ENCODE data around the gene NEB.
"Not testable (repeated sequence)": the region's sequence is repeated elsewhere in the genome, so short reads cannot be mapped to it uniquely, and the experiment has no call there.

Gene NEB

DNA sequence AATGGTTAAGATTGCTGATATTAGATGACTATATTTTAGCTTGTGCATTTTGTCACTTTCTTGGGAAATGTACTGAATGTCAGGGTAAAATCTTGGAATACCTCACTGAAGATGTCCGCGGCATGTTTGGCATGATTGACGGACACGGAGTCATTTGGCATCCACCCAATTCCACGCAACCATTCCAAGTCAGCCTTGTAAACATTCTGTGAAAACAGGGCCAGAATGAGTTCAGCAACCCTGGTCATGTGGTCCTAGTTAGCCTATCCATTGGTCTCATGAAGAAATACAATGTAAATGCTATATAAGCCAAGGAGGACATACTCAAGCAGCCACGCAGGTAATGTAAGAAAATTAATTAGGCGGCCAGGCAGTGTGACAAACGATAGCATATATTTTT is 165.1 kb downstream of the NEB start:
- no peak for DNase-seq (ENCODE audit: low read depth in 2 of 3, low spot score in 2 of 3)

DNA sequence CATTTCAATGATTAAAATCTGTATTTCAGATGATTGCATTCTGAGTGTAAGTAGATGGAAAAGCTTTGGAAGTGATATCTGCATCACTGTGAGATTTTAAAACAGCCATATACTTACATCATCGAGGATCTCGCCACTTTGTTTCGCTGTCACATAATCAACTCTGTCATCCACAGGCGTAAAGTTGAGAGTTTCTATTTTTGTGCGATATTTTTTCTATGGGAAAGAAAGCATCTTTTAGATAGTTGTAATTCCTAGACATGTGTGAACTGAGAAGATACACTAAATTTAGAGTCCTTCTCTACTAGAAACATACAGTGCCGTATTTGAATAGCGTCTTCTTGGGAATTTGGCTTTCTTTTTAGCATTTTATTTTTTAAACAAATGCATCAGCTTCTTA is 165.8 kb downstream of the NEB start:
- DNase-seq (ENCODE audit: low read depth in 2 of 3, low spot score in 2 of 3): no peak

DNA sequence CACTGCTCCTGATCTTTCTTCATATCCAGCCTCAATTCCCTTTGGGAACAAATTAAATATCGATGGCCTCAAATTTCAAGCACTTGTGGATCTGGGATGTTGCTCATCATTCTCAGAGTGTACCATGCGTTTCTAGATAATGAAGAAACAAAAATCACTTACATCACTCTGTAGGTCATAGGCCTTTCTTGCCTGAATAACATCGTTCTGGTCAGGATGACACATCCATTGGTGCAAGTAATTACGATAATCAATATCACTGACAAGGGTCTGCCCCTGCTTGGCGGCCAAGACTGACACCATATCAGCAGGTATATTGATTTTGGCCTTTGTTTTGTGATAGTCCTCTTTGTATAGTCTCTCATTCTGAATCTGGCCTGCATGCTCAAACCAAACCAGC is 167.3 kb downstream of the NEB start:
- DNase-seq (ENCODE audit: low read depth in 2 of 3, low spot score in 2 of 3): no peak

DNA sequence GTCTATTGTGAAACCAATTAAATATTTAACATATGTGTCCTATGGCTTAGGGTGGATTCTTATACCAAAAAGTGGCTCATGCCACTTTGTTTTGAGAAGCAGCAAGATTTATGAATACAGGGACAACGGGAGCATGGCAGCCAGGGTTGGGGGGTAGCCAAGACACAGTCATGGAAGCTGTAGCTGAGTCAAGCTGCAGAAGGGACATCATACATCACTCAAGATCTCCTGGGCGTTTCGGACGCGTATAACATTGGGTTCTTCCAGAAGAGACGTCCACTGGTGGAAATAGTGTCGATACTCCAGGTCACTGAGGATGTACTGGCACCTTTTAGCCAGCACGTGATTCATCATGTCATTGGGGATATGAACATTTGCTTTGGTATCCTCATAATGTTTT is 171.9 kb downstream of the NEB start:
- no peak for DNase-seq (ENCODE audit: low read depth in 2 of 3, low spot score in 2 of 3)

DNA sequence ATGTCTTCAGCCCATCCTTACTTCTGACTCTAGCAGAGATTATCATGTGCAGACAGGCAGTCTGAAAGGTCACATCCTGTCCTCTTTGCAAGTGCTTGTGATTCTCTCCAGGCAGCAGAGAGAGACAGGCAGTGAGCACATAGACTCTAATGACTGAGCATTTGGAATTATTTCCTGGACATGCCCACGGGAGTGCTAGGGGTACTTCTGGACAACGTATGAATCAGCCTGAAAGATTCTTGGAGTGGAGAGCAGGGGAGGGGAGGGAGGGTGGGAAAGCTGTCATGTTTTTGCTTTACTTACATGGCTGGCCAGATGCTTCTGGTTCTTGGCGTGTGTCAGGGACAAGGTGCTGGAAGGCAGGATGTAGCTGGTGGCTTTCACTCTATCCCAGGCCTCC is 174.0 kb downstream of the NEB start:
- no peak for DNase-seq (ENCODE audit: low read depth in 2 of 3, low spot score in 2 of 3)

DNA sequence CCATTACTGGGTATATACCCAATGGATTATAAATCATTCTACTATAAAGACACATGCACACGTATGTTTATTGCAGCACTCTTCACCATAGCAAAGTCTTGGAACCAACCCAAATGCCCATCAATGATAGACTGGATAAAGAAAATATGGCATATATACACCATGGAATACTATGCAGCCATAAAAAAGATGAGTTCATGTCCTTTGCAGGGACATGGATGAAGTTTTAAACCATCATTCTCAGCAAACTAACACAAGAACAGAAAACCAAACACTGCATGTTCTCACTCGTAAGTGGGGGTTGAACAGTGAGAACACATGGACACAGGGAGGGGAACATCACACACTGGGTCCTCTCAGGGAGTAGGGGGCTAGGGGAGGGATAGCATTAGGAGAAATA is 174.8 kb downstream of the NEB start:
- DNase-seq (ENCODE audit: low read depth in 2 of 3, low spot score in 2 of 3): not testable (repeated sequence)

DNA sequence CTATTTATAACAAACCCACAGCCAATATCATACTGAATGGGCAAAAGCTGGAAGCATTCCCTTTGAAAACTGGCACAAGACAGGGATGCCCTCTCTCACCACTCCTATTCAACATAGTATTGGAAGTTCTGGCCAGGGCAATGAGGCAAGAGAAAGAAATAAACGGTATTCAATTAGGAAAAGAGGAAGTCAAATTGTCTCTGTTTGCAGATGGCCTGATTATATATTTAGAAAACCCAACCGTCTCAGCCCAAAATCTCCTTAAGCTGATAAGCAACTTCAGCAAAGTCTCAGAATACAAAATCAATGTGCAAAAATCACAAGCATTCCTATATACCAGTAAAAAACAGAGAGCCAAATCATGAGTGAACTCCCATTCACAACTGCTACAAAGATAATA is 176.4 kb downstream of the NEB start:
- DNase-seq (ENCODE audit: low read depth in 2 of 3, low spot score in 2 of 3): not testable (repeated sequence)

DNA sequence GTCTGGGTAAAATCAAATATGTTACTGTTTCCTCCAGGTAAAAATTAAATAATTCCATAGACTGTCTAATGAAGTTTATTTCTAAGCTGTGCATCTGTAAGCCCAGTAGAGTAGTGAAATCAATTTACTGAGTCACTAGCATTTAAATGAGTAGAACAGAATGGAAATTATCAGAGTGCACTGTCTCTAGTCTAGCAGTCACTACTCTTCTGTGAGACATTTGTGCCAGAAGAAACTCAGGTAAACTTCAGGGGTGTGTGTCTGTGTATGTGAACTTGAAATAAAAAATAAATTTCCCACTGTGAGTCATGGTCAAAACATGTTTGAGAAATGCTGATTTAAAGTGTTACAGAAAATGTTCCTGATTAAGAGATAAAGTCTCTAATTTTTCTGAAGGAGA is 178.2 kb downstream of the NEB start:
- no peak for DNase-seq (ENCODE audit: low read depth in 2 of 3, low spot score in 2 of 3)

DNA sequence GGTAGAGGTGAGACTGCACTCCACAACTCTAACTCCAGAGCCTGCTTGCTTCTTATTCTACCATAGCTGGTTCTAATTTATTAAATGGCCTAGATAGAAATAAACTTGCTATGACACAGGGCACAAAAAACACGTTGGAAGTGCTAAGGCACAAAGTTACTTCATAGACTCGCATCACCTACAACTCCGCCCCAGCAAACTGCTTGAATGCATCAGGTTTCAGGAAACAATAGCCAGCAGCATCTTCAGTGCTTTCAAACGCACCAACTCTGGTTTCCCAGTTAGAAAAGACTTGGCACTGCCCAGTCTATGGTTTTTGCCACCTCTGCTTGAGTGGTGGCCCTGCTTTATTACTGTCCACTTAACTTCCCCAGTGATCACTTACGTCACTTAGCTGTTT is 182.0 kb downstream of the NEB start:
- DNase-seq (ENCODE audit: low read depth in 2 of 3, low spot score in 2 of 3): no peak

DNA sequence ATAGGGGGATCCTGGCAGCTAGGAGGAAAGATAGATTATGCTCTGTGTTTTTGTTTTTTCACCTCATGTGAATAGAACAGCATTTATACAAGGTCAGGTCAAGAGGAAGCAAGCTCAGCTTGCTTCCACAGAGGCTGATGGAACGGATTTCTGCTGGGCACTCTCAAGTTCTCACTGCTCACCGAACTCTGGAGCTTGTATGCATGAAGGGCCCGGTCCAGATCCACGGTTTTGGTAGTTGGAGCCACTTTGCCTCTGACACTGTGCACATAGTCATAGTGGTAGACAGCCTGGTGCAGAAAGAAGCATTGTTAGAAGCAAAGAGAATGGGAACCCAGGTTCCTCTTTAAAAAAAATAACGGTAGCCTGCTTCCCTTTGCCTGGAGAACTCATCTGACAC is 182.7 kb downstream of the NEB start:
- no peak for DNase-seq (ENCODE audit: low read depth in 2 of 3, low spot score in 2 of 3)

DNA sequence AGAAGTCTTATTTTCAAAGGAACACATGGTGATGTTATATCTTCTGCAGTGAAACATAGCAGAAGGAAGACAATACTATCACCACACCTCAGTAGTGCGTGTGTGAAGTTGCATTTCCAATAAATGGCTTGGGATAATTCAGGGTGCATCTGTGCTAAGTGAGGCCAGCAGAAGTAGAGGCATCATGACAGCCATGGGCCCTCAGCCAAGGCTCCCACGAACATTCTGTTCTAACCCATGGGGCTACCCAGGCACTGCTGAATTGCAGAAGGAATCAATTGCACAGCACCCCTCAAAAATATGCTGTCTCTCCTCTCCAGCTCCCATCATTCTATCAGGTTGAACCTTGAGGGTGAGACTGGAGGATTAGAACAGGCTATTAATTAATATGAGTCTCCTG is 185.1 kb downstream of the NEB start:
- no peak for DNase-seq (ENCODE audit: low read depth in 2 of 3, low spot score in 2 of 3)

DNA sequence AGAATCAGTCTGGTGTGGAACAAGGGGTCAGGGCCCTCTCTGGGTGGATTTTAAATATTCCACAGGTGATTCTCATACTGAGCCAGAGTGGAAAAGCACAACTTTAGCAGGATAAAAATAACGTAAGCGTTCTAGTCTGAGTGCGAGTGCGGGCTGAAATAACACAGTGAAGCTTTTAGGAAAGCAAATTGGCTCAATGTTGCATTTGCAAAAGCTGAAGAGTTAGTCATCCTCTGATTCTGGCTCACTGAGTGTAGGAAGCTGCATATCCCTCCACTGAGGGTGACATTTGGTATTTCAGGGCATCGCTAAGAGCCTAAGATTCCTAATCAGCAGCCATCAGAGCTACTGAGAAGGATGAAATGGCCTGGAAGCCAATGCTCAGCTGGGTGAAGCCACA is 189.8 kb downstream of the NEB start:
- no peak for DNase-seq (ENCODE audit: low read depth in 2 of 3, low spot score in 2 of 3)

DNA sequence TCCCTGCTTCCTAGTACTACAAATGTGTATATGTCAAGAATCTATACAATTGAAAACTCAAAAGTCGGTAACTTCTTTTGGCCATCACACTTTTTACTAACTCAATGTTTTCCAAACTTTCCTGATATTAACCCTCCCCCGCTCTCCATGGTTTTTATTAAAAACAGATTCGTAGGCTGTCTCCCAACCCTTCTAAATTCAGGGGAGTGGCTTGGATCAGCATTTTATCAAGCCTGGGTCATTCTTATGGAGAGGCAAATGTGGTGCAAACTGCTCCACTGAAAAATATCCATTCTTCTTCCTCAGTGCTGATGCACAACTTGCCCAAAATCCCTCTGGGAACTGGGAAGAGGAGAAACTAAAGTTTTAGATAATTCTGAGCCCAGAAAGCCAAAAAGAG is 190.4 kb downstream of the NEB start:
- no peak for DNase-seq (ENCODE audit: low read depth in 2 of 3, low spot score in 2 of 3)

DNA sequence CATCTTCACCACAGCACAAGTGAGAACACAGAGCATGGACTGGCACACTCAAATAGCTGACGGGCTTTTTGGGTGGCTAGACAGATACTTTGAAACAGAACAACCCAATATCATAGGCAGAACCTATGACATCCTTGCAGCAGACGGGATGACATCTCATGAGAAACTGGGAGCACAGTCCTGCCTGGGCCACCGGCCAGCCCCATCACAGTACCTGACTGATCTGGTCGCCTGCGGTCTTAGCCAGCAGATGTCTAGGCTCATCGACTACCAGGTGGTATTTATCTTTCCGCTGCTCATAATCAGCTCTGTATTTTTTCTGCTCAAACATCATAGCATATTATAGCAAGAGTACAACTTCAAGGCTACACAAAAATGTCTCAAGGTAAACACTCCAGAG is 200.3 kb downstream of the NEB start:
- DNase-seq (ENCODE audit: low read depth in 2 of 3, low spot score in 2 of 3): no peak

DNA sequence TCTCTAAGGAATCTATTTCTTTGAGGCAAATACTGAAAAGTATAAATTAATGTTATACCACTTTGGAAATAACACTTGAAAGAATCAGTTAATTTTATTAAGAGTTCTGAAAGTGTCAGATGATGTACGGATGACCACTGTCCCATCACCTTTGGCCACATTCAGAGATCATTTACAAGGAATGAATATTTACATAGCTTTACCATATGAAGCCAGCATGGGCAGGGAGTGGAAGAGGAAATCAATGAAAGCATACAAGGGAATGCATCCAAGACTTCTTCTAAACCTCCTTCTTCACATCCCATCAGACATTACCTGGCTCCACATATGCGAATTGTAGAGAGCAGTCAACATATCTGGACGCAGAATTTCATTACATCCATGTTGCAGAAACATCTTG is 201.1 kb downstream of the NEB start:
- no peak for DNase-seq (ENCODE audit: low read depth in 2 of 3, low spot score in 2 of 3)

DNA sequence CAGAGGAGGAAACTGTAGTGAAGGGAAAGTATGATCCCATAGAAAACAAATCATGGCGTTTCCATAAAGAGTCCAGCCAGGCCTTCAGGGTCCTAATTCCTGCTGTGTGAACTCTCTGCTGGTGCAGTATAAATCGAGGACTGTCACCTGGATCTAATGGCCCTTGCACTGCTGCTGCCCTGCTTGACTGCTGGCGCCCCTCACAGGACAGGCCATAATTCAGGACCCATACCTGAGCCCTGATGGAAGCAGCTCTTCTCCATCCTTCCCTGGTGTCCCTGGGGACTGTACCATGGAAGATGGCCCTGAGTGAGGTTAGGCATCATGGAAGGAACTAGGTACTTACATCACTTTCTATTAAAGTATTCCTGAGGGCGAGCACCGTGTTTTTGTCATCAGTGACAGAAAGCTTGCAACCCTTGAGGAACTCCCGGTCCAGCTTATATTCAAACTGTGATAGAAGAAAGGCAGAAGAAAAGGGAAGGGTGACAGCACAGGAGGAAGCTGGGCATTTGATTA is 207.6 kb downstream of the NEB start:
- no peak for DNase-seq (ENCODE audit: low read depth in 2 of 3, low spot score in 2 of 3)

DNA sequence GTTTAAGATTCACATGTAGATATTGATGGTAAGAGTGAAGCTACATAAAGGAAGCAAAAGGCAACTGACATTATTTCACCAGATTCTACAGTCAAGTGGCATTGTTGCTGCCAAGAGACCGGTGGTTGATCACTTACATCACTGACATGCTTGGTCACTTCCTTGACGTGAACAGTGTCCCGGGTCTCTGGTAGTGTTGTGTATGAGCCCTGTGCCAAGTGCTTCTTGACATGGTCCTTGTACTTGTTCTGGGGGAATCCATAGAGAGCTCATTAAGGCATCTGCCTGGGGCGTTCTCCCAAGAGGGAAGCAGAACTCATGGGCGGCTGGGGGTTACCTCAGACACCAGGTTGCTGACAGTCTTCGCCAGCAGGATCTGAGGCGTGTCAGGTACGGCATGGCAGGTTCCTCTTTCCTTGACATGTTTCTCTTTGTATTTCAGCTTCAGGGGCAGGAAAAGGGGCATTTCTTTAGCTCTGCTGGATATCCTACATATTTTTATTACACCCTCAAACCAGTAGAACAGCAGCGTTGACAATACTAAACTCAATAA is 208.4 kb downstream of the NEB start:
- DNase-seq (ENCODE audit: low read depth in 2 of 3, low spot score in 2 of 3): no peak

DNA sequence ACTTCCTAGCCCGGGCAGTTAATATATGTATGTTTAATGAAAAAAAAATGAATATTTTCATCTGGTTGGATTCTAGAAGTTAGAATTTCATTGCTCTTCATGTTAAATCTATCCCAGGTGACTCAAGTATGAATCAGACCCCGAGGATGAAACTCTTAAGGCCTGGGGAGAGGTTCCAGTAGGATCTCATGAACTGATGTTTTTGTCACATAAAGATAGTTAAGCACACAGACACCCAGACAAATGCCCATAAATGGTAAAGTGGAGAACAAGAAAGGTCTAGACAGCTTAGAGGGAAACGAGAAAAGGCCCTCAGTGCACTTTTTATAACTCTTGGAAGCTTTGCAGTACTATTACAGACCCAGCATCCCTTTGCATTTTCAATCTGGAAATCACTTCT is 210.4 kb downstream of the NEB start:
- no peak for DNase-seq (ENCODE audit: low read depth in 2 of 3, low spot score in 2 of 3)

DNA sequence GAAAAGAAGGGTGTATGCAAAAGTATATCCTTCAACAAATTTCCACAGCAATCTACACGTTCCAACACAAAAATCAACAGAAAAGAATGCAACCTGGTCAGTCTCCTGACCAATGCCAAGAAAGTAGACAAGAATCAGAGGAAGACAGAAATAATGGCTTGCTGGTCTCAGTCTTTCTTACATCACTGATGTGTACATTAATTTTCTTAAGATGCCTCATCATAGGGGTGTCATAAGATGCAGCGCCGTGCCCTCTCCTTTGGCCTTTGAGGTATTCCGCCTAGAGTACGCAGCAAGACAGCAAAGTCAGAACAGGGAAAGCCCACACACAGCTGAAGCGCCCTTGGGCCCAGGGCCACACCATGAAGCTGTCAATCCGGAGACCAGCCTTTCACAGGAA is 211.7 kb downstream of the NEB start:
- no peak for DNase-seq (ENCODE audit: low read depth in 2 of 3, low spot score in 2 of 3)

DNA sequence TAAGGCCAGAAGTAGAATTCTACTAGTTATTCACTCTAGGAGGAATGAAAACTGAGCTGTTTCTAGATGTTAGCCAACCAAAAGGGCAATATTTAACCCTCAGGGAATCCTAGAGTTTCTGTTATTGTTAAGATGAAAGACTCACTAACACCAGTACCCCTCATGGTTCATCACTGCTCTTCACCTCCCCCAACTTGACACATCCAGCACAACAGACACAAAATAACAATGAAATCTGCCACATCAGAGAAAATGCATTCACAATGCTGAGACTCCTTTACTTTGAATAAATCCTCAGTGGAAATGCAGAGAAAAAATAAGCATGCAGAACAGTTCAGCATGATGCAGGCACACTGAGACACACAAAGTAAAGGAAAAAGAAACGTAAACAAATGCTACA is 213.3 kb downstream of the NEB start:
- DNase-seq (ENCODE audit: low read depth in 2 of 3, low spot score in 2 of 3): no peak

DNA sequence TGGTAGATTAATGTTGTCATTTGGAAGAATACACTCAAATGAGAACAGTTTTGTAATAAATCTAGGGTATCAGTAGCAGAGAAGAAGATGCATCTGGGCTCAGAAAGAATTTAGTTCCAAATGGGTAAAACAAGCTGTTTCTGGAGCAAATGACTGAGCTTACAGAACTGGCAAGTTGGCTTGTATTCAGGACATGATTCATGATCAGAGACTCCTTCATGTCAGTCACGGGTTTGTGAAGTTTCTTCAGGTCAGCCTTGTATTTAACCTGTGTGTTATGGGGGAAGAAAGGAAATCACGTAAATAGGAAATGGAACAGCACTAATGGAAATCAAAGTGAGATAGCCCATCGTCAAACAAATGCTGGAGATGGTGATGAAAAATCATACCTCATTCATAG is 215.5 kb downstream of the NEB start:
- DNase-seq (ENCODE audit: low read depth in 2 of 3, low spot score in 2 of 3): no peak

DNA sequence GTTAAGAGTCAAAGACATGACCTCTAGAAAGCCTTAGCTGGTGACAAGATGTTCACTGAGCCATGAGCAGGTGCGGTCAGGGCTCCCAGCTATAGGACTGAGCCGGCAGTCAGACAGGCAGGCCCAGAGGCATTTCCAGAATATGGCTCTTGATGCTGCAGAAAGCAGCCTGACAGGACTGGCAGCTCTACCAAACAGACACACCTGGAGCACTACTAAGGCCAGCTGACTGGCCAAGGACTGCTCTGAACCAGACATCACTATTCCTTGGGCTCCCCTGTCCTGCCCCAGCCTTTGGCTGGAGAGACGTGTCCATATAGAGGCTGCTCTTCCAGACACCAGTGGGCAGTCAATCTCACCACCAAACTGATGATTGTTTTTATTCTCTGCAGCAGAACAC is 225.8 kb downstream of the NEB start:
- no peak for DNase-seq (ENCODE audit: low read depth in 2 of 3, low spot score in 2 of 3)

DNA sequence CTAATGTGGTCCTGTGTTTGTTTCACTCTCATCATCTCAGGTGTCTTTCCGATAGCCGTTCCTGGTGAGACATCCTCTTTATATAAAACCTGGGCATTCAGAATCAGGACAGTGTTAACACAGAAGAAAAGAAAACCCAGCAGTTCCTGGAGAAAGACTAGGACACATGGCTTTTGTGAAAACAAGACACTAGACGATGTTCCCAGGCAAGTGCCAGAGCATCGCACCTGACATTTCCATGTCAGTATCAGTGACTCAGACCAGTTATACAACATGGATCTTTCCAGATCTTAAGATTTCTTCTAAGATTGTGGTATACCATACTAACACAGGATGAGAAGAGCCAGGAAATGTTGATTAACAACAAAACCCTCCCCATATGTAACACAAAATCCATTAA is 228.1 kb downstream of the NEB start:
- DNase-seq (ENCODE audit: low read depth in 2 of 3, low spot score in 2 of 3): no peak

DNA sequence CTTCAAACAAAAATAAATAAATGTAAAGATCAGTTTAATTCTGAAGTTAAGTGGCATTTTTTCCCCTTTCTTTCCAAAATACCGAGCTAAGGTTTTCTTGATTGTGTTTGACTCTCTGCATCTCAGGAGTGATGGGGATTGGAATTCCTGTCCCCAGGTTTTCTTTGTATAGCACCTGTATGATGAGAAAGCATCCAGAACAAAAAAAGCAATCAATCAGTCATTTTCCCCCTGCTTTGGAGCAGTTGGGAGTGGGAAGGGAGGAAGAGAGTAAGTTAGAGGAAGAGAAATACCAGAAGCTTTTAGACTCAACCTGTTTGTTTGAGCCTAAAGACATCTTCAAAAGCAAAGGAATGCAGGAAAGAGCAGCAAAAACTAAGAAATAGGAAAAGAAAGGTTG is 236.1 kb downstream of the NEB start:
- no peak for DNase-seq (ENCODE audit: low read depth in 2 of 3, low spot score in 2 of 3)

All from activated CD8-positive, alpha-beta memory T cell treated with anti-CD3 and anti-CD28 coated beads for 48 hours (primary cell).